MM.1S (cell line): ENCODE results near the gene ATG16L2.

Experiments used
- DNase-seq: peaks from one replicate; pipeline ENCODE4 v3.0.0-alpha.2; 2015
- H2AFZ ChIP-seq: fragments of 300-600 bp; sonication (generic); 2 replicates; pipeline ENCODE4 v1.6.0; 2016; ENCODE audit warnings: antibody characterized with exemption, low read length
- H3F3A ChIP-seq: fragments of 300-600 bp; sonication (generic); 2 replicates; pipeline ENCODE4 v1.6.1; 2016; ENCODE audit warnings: mild to moderate bottlenecking, antibody characterized with exemption, low read length, moderate library complexity, mixed read lengths; ENCODE audit not compliant: insufficient read depth
- H3K27ac ChIP-seq: fragments of 300-600 bp; sonication (generic); 2 replicates; pipeline ENCODE4 v1.5.1; 2016; ENCODE audit warnings: mild to moderate bottlenecking, low read length
- H3K27me3 ChIP-seq: fragments of 300-600 bp; sonication (generic); replicated peaks from 2 replicates; pipeline ENCODE4 v1.6.0; 2016; ENCODE audit warnings: low read length; ENCODE audit not compliant: insufficient read depth
- H3K36me3 ChIP-seq: fragments of 300-600 bp; sonication (generic); replicated peaks from 2 replicates; pipeline ENCODE4 v1.6.1; 2016; ENCODE audit warnings: mild to moderate bottlenecking, low read length, mixed read lengths; ENCODE audit not compliant: insufficient read depth
- H3K4me1 ChIP-seq: fragments of 300-600 bp; sonication (generic); 2 replicates; pipeline ENCODE4 v1.6.1; 2016; ENCODE audit warnings: low read length, mixed read lengths
- H3K4me2 ChIP-seq: fragments of 300-600 bp; sonication (generic); 2 replicates; pipeline ENCODE4 v1.6.0; 2016; ENCODE audit warnings: low read depth, low read length
- H3K4me3 ChIP-seq: fragments of 300-600 bp; sonication (generic); 2 replicates; pipeline ENCODE4 v1.5.1; 2016; ENCODE audit warnings: low read length, mixed read lengths
- H3K79me2 ChIP-seq: fragments of 300-600 bp; sonication (generic); 2 replicates; pipeline ENCODE4 v1.6.1; 2016; ENCODE audit warnings: mixed run types, low read length, mixed read lengths
- H3K9ac ChIP-seq: fragments of 300-600 bp; sonication (generic); 2 replicates; pipeline ENCODE4 v1.6.1; 2016; ENCODE audit warnings: low read length, mixed read lengths
- H3K9me2 ChIP-seq: fragments of 300-600 bp; sonication (generic); replicated peaks from 2 replicates; pipeline ENCODE4 v1.6.1; 2016; ENCODE audit warnings: mild to moderate bottlenecking, low read length, mixed read lengths; ENCODE audit not compliant: insufficient read depth
- H3K9me3 ChIP-seq: fragments of 300-600 bp; sonication (generic); replicated peaks from 2 replicates; pipeline ENCODE4 v1.6.1; 2016; ENCODE audit warnings: mild to moderate bottlenecking, low read length, mixed read lengths; ENCODE audit not compliant: insufficient read depth
- H4K20me1 ChIP-seq: fragments of 300-600 bp; sonication (generic); 2 replicates; pipeline ENCODE4 v1.6.1; 2016; ENCODE audit warnings: mild to moderate bottlenecking, low read length, moderate library complexity, mixed read lengths; ENCODE audit not compliant: insufficient read depth
- CTCF ChIP-seq: fragments of 300-600 bp; sonication (generic); IDR thresholded peaks from 2 replicates; pipeline ENCODE4 v1.5.1; 2016; ENCODE audit warnings: antibody characterized with exemption, low read length, mixed read lengths
- EZH2 ChIP-seq: fragments of 300-600 bp; sonication (generic); optimal IDR thresholded peaks from 2 replicates; pipeline ENCODE3; 2017; ENCODE audit warnings: low read depth, mild to moderate bottlenecking, antibody characterized with exemption, low read length, mixed read lengths
- EZH2phosphoT487 ChIP-seq: fragments of 300-600 bp; sonication (generic); IDR thresholded peaks from 2 replicates; pipeline ENCODE4 v1.6.1; 2018; ENCODE audit warnings: antibody characterized with exemption, low read length

ATG16L2 gene

GRCh38 chr11:72773291-72773690, 40.9 kb upstream of the ATG16L2 start:
- Histone ChIP-seq H3F3A (no peaks in the 10 kb centered on the region), H3K9ac (no peak overlapping the region), H3K9me3 (no peaks in the 10 kb centered on the region), H3K27ac (no peak overlapping the region), H2AFZ (no peak overlapping the region), H3K4me2 (no peak overlapping the region), H3K4me1 (peaks cover 10% of the 10 kb centered on the region), H3K9me2 (no peaks in the 10 kb centered on the region), H3K36me3 (no peaks in the 10 kb centered on the region), H3K79me2 (no peaks in the 10 kb centered on the region), H3K4me3 (no peak overlapping the region), H3K27me3 (no peaks in the 10 kb centered on the region), H4K20me1 (no peaks in the 10 kb centered on the region)
- DNase-seq, result no peak
- TF ChIP-seq EZH2, result no peak
- TF ChIP-seq EZH2phosphoT487, result no peak
- no peak for TF ChIP-seq CTCF

- Histone ChIP-seq H3K9me3 (no peaks in the 10 kb centered on the region), H3K79me2 (no peaks in the 10 kb centered on the region), H4K20me1 (no peaks in the 10 kb centered on the region), H3K9me2 (no peaks in the 10 kb centered on the region), H3K27me3 (no peaks in the 10 kb centered on the region), H3K9ac (no peak overlapping the region), H3F3A (no peaks in the 10 kb centered on the region), H3K27ac (no peak overlapping the region), H3K4me1 (peaks cover 10% of the 10 kb centered on the region), H3K4me2 (no peak overlapping the region), H2AFZ (no peak overlapping the region), H3K36me3 (no peaks in the 10 kb centered on the region), H3K4me3 (no peak overlapping the region)
- TF ChIP-seq EZH2 (no peak), CTCF (no peak), EZH2phosphoT487 (no peak)
- DNase-seq, result no peak
Measured at GRCh38 chr11:72773696-72774095, 40.5 kb upstream of the ATG16L2 start.

GRCh38 chr11:72774499-72774898, 39.7 kb upstream of the ATG16L2 start:
- no peak overlapping the region for H3K27ac ChIP-seq

More at GRCh38 chr11:72774499-72774898, 39.7 kb upstream of the ATG16L2 start:
- H3K27me3 ChIP-seq, result no peaks in the 10 kb centered on the region
- H2AFZ ChIP-seq, result no peak overlapping the region
- H3K4me1 ChIP-seq, result peaks cover 10% of the 10 kb centered on the region
- H3K36me3 ChIP-seq, result no peaks in the 10 kb centered on the region
- no peak overlapping the region for H3K4me2 ChIP-seq
- no peaks in the 10 kb centered on the region for H4K20me1 ChIP-seq
- no peak overlapping the region for H3K9ac ChIP-seq
- DNase-seq, result no peak
- no peak overlapping the region for H3K4me3 ChIP-seq
- H3F3A ChIP-seq, result no peaks in the 10 kb centered on the region
- no peaks in the 10 kb centered on the region for H3K9me2 ChIP-seq
- no peaks in the 10 kb centered on the region for H3K9me3 ChIP-seq
- TF ChIP-seq CTCF, result no peak
- no peak for TF ChIP-seq EZH2phosphoT487
- no peak for TF ChIP-seq EZH2
- H3K79me2 ChIP-seq, result no peaks in the 10 kb centered on the region
